K562 (cell line): ENCODE measurements around the gene AMDHD1. TPM values are rescaled to one million over a fixed set of nuclear protein-coding genes. Genes with fewer than 3 reads are reported as not detected.

Experiments used
- ATAC-seq: fragments of 200-7000 bp; cut with Tn5 transposase; 3 replicates; pipeline ENCODE4 v1.9.1; 2020; ENCODE audit warnings: moderate library complexity
- BruUV-seq: library from RNA; stranded (reverse); fragments of 400-500 nt; replicated peaks from 2 replicates; lab custom pipeline; 2021; lab: Mats Ljungman, UMichigan
- CTCF ChIA-PET: fragments of 300-600 bp; formaldehyde crosslinking; extraction: SDS; loops from one replicate; lab custom pipeline; 2021; ENCODE audit warnings: low intra/inter-chr PET ratio; lab: Yijun Ruan, JAX
- POLR2A ChIA-PET: fragments of 300-600, 350-650 bp; sonication (Branson Sonifier 250); formaldehyde crosslinking; extraction: SDS; loops from one replicate; lab custom pipeline; 2021; ENCODE audit warnings: antibody characterized with exemption, inconsistent platforms; lab: Yijun Ruan, JAX
- DNase-seq, 4 experiments: peaks; one replicate each; pipeline versions ENCODE4 v3.0.0 to v3.0.0-alpha.2; 2011 to 2018; ENCODE audit warnings: low spot score in 3 of 4, mixed read lengths in 3 of 4; ENCODE audit errors: extremely low read depth in 1 of 4
- FAIRE-seq: peaks from 2 replicates; lab custom pipeline; 2011; peaks lifted over from hg19 to GRCh38; lab: Jason Lieb, UNC
- H2AFZ ChIP-seq: 2 replicates; pipeline ENCODE4 v1.6.0; 2011; ENCODE audit warnings: low read depth, low read length, control low read depth, inconsistent platforms
- H3K27ac ChIP-seq: fragments of 200-600 bp; 3 replicates; pipeline ENCODE4 v1.8.0; 2011; ENCODE audit warnings: low read depth, mild to moderate bottlenecking, control low read depth, inconsistent platforms, low read length, moderate library complexity, mixed read lengths; ENCODE audit errors: extremely low read depth
- H3K27me3 ChIP-seq, 2 experiments: fragments of 300-600 bp in 1 of 2; 2 replicates in 1 of 2; 3 replicates in 1 of 2; pipeline versions ENCODE4 v1.6.0 to v1.8.0; 2011; ENCODE audit warnings: inconsistent platforms in 2 of 2, low read length in 2 of 2, mild to moderate bottlenecking in 1 of 2, mixed read lengths in 1 of 2, moderate library complexity in 1 of 2; ENCODE audit not compliant: control insufficient read depth in 2 of 2, insufficient read depth in 2 of 2
- H3K36me3 ChIP-seq: fragments of 300-600 bp; 3 replicates; pipeline ENCODE4 v1.8.0; 2011; ENCODE audit warnings: mild to moderate bottlenecking, low read length, inconsistent platforms; ENCODE audit not compliant: control insufficient read depth, insufficient read depth
- H3K4me1 ChIP-seq, 2 experiments: fragments of 200-600 bp in 1 of 2; replicated peaks in 1 of 2; 2 replicates in 1 of 2; 3 replicates in 1 of 2; pipeline versions ENCODE4 v1.5.1 to v1.8.0; 2011; ENCODE audit warnings: inconsistent platforms in 2 of 2, low read length in 2 of 2, mild to moderate bottlenecking in 1 of 2, mixed read lengths in 1 of 2, moderate library complexity in 1 of 2; ENCODE audit not compliant: control insufficient read depth in 2 of 2, insufficient read depth in 2 of 2
- H3K4me2 ChIP-seq: 2 replicates; pipeline ENCODE4 v1.6.1; 2011; ENCODE audit warnings: low read length, control low read depth, inconsistent platforms, mixed read lengths; ENCODE audit not compliant: insufficient read depth
- H3K4me3 ChIP-seq: fragments of 200-600 bp; sonication (generic), shearing (Covaris generic); 2 replicates; pipeline ENCODE4 v1.5.1; 2016; ENCODE audit warnings: control low read depth, inconsistent platforms
- H3K79me2 ChIP-seq: fragments of 200-600 bp; 3 replicates; pipeline ENCODE4 v1.8.0; 2011; ENCODE audit warnings: low read length, inconsistent platforms; ENCODE audit not compliant: control insufficient read depth, insufficient read depth
- H3K9ac ChIP-seq, 2 experiments: 2 replicates each; pipeline versions ENCODE4 v1.6.0 to v1.6.1; 2011; ENCODE audit warnings: low read depth in 2 of 2, low read length in 2 of 2, control low read depth in 1 of 2, inconsistent platforms in 1 of 2, mild to moderate bottlenecking in 1 of 2, mixed read lengths in 1 of 2; ENCODE audit not compliant: insufficient read depth in 1 of 2
- H3K9me1 ChIP-seq: one replicate; pipeline ENCODE4 v1.6.0; 2011; ENCODE audit warnings: inconsistent platforms, mild to moderate bottlenecking, low read length, moderate library complexity; ENCODE audit not compliant: control insufficient read depth, insufficient read depth
- H3K9me3 ChIP-seq: replicated peaks from 2 replicates; pipeline ENCODE4 v1.5.1; 2011; ENCODE audit warnings: low read depth, low read length, inconsistent platforms; ENCODE audit not compliant: control insufficient read depth, insufficient read depth
- H4K20me1 ChIP-seq: replicated peaks from 2 replicates; pipeline ENCODE4 v1.6.1; 2011; ENCODE audit warnings: low read length, inconsistent platforms, mixed read lengths; ENCODE audit not compliant: control insufficient read depth, insufficient read depth
- KAT2B ChIP-seq: IDR thresholded peaks from one replicate; pipeline ENCODE4 v1.6.1; 2012; ENCODE audit warnings: low read depth, mild to moderate bottlenecking, control low read depth, inconsistent platforms, low read length, moderate library complexity
- WGBS: fragments of 100-300 bp; shearing (Covaris generic); methylation state at CpG from one replicate; pipeline ENCODE4 v1.1.6; 2016; ENCODE audit warnings: low coverage, mixed read lengths; ENCODE audit not compliant: insufficient coverage; ENCODE audit errors: missing lambda C conversion rate; 5-methylcytosine and 5-hydroxymethylcytosine counted together
- in situ Hi-C: fragments of 300-500 bp; cut with MboI; formaldehyde crosslinking; loops from 4 replicates; pipeline ENCODE4 v1.15.0; 2018; ENCODE audit warnings: inconsistent platforms, mixed read lengths
- intact Hi-C: fragments of 100-400 bp; cut with micrococcal nuclease; formaldehyde crosslinking; loops from 2 replicates; pipeline ENCODE4 v1.14.2; 2022
- polyA plus RNA-seq, 8 experiments: library from polyadenylated mRNA; depleted of rRNA in 4 of 8; stranded (reverse) in 5 of 8; unstranded in 3 of 8; fragments of >200 nt; fragmentation: Nextera tagmentation in 2 of 8; fragmentation: Illumina TruSeq in 1 of 8; extraction: Ambion mirVana in 2 of 8; extraction: Trizol in 1 of 8; gene quantifications; 2 replicates each; pipeline versions ENCODE4 v1.2.1 to v1.2.3, GENCODE V29; 2011 to 2014; ENCODE audit warnings: inconsistent platforms in 1 of 8, missing spikeins in 1 of 8
- total RNA-seq, 7 experiments: library from RNA; depleted of rRNA in 6 of 7; stranded (reverse); fragments of >200 nt in 6 of 7; fragmentation: Illumina TruSeq in 2 of 7; extraction: Trizol in 2 of 7; gene quantifications; 2 replicates each; pipeline versions ENCODE4 v1.2.1 to v1.2.3, GENCODE V29; 2011 to 2021; ENCODE audit warnings: low replicate concordance in 1 of 7
- TF ChIP-seq, protein P1 (sequence below), 2 experiments: fragments of 450-650 bp in 1 of 2; sonication (generic) in 1 of 2; formaldehyde crosslinking in 1 of 2; IDR thresholded peaks; 2 replicates each; pipeline versions ENCODE4 v1.7.1 to v1.9.0; 2016 to 2022; ENCODE audit warnings: inconsistent platforms in 1 of 2, mild to moderate bottlenecking in 1 of 2, missing genetic modification reagents in 1 of 2
- TF ChIP-seq, protein P2 (sequence below): fragments of 250-450 bp; sonication (Bioruptor Pico); IDR thresholded peaks from 2 replicates; pipeline ENCODE4 v1.4.0; 2020; ENCODE audit warnings: mild to moderate bottlenecking, moderate library complexity

AMDHD1 gene
- total and polyA plus RNA-seq, 9 of the 15 experiments (the other 6 are each of a cell fraction or from before 2014, with no cell fraction given) = not detected

DNA sequence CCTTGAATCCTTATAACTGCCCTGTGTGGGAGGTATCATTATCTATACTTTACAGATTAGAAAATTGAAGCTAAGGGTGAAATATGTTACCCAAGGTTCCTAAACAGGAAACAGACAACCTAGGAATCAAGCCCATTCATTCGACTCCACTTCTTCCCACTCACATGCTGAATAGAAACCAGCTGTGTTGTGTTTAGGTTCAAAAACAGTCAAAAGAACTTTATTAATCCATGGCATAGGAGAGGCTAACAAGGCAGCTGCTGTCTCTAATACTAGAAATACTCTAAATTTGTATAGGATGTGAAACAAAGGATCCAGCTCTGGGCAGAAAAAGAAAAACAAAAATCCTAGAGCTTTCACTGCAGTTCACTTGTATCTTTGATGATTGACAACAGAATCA, 9.9 kb downstream of the AMDHD1 start:
- Histone ChIP-seq H3K9me1 (no peaks in the 10 kb centered on the region), H3K9ac (no peak overlapping the region), H3K36me3 (no peaks in the 10 kb centered on the region), H3K27ac (no peak overlapping the region), H3K27me3 (peaks cover 0 to 8% of the 10 kb centered on the region in 2 experiments; a peak in 2 of 5 replicates), H3K4me2 (no peak overlapping the region), H3K9me3 (no peaks in the 10 kb centered on the region), H2AFZ (no peak overlapping the region), H3K4me1 (no peaks in the 10 kb centered on the region), H3K4me3 (no peak overlapping the region), H4K20me1 (no peaks in the 10 kb centered on the region), H3K79me2 (no peaks in the 10 kb centered on the region)
- intact Hi-C loops (no loop called here), in situ Hi-C loops (no loop called here)
- ATAC-seq (no peak), FAIRE-seq (no peak), DNase-seq (no peak)
- ChIA-PET POLR2A (interaction anchor here (0.7 to 1.0 kb wide), 2 partner anchors 14 to 20 kb away, joined by 3 read pairs; no protein-coding TSS in a partner anchor), CTCF (no interaction called here)
- TF ChIP-seq KAT2B = no peak
- TF ChIP-seq, protein P1, sequence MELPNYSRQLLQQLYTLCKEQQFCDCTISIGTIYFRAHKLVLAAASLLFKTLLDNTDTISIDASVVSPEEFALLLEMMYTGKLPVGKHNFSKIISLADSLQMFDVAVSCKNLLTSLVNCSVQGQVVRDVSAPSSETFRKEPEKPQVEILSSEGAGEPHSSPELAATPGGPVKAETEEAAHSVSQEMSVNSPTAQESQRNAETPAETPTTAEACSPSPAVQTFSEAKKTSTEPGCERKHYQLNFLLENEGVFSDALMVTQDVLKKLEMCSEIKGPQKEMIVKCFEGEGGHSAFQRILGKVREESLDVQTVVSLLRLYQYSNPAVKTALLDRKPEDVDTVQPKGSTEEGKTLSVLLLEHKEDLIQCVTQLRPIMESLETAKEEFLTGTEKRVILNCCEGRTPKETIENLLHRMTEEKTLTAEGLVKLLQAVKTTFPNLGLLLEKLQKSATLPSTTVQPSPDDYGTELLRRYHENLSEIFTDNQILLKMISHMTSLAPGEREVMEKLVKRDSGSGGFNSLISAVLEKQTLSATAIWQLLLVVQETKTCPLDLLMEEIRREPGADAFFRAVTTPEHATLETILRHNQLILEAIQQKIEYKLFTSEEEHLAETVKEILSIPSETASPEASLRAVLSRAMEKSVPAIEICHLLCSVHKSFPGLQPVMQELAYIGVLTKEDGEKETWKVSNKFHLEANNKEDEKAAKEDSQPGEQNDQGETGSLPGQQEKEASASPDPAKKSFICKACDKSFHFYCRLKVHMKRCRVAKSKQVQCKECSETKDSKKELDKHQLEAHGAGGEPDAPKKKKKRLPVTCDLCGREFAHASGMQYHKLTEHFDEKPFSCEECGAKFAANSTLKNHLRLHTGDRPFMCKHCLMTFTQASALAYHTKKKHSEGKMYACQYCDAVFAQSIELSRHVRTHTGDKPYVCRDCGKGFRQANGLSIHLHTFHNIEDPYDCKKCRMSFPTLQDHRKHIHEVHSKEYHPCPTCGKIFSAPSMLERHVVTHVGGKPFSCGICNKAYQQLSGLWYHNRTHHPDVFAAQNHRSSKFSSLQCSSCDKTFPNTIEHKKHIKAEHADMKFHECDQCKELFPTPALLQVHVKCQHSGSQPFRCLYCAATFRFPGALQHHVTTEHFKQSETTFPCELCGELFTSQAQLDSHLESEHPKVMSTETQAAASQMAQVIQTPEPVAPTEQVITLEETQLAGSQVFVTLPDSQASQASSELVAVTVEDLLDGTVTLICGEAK (IDR thresholded peaks at IDR 0.05) = peak; percentile 68
- TF ChIP-seq, protein P1 (CRISPR knock-in tag; IDR thresholded peaks at IDR 0.05) = no peak
- TF ChIP-seq, protein P2, sequence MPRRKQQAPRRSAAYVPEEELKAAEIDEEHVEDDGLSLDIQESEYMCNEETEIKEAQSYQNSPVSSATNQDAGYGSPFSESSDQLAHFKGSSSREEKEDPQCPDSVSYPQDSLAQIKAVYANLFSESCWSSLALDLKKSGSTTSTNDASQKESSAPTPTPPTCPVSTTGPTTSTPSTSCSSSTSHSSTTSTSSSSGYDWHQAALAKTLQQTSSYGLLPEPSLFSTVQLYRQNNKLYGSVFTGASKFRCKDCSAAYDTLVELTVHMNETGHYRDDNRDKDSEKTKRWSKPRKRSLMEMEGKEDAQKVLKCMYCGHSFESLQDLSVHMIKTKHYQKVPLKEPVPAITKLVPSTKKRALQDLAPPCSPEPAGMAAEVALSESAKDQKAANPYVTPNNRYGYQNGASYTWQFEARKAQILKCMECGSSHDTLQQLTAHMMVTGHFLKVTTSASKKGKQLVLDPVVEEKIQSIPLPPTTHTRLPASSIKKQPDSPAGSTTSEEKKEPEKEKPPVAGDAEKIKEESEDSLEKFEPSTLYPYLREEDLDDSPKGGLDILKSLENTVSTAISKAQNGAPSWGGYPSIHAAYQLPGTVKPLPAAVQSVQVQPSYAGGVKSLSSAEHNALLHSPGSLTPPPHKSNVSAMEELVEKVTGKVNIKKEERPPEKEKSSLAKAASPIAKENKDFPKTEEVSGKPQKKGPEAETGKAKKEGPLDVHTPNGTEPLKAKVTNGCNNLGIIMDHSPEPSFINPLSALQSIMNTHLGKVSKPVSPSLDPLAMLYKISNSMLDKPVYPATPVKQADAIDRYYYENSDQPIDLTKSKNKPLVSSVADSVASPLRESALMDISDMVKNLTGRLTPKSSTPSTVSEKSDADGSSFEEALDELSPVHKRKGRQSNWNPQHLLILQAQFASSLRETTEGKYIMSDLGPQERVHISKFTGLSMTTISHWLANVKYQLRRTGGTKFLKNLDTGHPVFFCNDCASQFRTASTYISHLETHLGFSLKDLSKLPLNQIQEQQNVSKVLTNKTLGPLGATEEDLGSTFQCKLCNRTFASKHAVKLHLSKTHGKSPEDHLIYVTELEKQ (CRISPR knock-in tag) = no peak
- WGBS = 0% methylated on average over 1 of the region's 1 CpG
- no TSS peak for BruUV-seq
